Mesothelial cell of epicardium (in vitro differentiated cells): ENCODE data around the gene CACTIN. TPM values are rescaled to one million over a fixed set of nuclear protein-coding genes. Genes with fewer than 3 reads are reported as not detected.

Experiments
- DNase-seq, 2 experiments: peaks; one replicate each; pipeline ENCODE4 v3.0.0; 2021; ENCODE audit warnings: low spot score in 2 of 2; ENCODE audit not compliant: unreplicated experiment in 2 of 2
- H3K27ac Mint-ChIP-seq: 2 replicates; pipeline ENCODE4 v1.8.0; 2021; ENCODE audit warnings: mixed read lengths
- H3K27me3 Mint-ChIP-seq: 2 replicates; pipeline ENCODE4 v1.8.0; 2021; ENCODE audit warnings: low read depth, mixed read lengths
- H3K36me3 Mint-ChIP-seq: 2 replicates; pipeline ENCODE4 v1.8.0; 2021; ENCODE audit warnings: mixed read lengths
- H3K4me1 Mint-ChIP-seq: 2 replicates; pipeline ENCODE4 v1.8.0; 2021; ENCODE audit warnings: mixed read lengths
- H3K4me3 Mint-ChIP-seq: 2 replicates; pipeline ENCODE4 v1.8.0; 2021; ENCODE audit warnings: mild to moderate bottlenecking, moderate library complexity, mixed read lengths
- H3K9me3 Mint-ChIP-seq: 2 replicates; pipeline ENCODE4 v1.8.0; 2021; ENCODE audit warnings: mixed read lengths
- CTCF ChIP-seq: fragments of 200-600 bp; sonication (generic); IDR thresholded peaks from one replicate; pipeline ENCODE4 v1.5.0; 2021; ENCODE audit warnings: antibody characterized with exemption; ENCODE audit not compliant: unreplicated experiment
- total RNA-seq: library from RNA; stranded (reverse); gene quantifications from 3 replicates; pipeline ENCODE4 v1.2.1, GENCODE V29; 2021

The CACTIN gene
- total RNA-seq, 1 donor from 2014 or later, result 39.2 TPM

- no peak for DNase-seq
- Mint-ChIP-seq H3K36me3 (peaks cover 32% of the 10 kb centered on the region), H3K9me3 (no peaks in the 10 kb centered on the region), H3K4me3 (no peak overlapping the region), H3K27me3 (no peaks in the 10 kb centered on the region), H3K27ac (no peak overlapping the region), H3K4me1 (no peaks in the 10 kb centered on the region)
- no peak for TF ChIP-seq CTCF
These were observed 32.5 kb upstream of the CACTIN start for GRCh38 chr19:3658870-3659745.

DNA sequence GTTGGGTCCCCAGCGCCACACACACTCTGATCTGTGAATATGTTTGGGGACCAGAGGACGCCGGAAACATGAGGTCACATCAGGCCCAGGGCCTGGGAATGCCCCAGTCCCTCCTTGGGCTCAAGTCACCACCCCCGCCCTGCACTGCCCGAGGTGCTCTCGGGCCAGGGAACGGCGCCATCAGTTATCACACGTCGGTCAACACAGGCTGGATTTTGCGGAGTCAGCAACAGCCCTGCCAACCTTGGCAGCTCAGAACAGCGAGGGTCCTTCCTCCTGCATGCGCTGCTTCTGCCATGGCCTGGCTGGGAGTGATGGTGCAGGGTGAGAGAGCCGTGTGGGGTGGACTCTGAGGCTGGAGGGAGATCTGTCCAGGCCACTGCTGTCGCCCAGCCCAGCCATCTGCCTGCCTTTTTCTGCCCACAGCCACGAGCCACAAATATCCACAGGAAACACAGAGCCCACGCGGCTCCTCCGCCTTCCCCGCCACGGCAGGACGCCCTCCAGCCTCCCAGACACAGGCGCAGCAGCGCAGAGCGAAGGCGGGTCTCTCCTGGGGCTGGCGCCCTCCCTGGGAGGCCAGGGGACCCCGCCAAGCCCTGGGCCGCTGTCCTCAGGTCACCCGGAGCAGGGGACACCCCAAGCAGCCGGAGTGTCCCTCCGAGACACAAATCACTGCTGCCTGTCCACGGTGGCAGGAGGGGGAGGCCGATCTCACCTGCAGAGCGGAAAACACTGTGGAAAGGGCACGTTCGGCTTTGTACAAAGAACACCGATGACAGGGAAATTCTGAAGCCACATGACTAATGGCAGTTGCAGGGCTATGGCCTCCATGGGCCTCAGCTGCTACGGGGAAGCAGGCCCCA lies 31.6 kb upstream of the CACTIN start:
- Mint-ChIP-seq H3K9me3 (no peaks in the 10 kb centered on the region), H3K27ac (no peak overlapping the region), H3K27me3 (no peaks in the 10 kb centered on the region), H3K4me1 (no peaks in the 10 kb centered on the region), H3K36me3 (peaks cover 24% of the 10 kb centered on the region), H3K4me3 (no peak overlapping the region)
- TF ChIP-seq CTCF, result no peak
- no peak for DNase-seq

GRCh38 chr19:3657395-3657769 lies 30.8 kb upstream of the CACTIN start:
- Mint-ChIP-seq H3K4me3 (no peak overlapping the region), H3K36me3 (peaks cover 22% of the 10 kb centered on the region), H3K9me3 (no peaks in the 10 kb centered on the region), H3K27ac (no peak overlapping the region), H3K27me3 (no peaks in the 10 kb centered on the region), H3K4me1 (no peaks in the 10 kb centered on the region)
- TF ChIP-seq CTCF, result no peak
- no peak for DNase-seq

DNA sequence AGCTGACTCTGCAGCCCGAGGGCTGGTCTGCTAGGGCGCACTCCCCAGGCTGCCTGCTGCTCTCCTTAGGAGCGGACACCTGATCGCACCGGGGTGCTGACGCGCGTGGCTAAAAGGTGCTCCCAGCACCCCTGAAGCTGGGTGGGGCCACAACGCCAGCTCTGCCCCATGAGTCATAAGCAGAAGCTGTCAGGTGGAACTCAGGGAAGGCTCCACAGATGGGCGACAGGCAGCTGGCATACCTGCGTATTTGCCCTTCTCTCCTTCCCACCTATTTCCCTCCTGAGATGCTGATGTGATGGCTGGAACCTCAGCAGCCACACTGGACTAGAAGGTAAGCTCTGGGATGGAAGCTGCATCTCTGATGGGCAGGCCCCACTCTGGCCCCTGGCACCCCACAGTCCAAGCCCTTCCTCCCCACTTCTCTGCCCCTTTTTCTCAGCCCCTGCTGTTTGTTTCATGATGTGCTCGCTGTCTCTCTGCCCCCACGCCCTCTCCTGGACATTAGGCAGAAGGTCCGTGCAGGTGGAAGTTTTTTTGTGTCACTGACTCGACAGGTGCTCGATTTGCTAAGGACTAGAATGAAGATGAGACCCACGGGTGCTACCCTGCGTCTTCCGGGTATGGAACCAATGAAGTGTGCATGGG lies 30.3 kb upstream of the CACTIN start:
- no peak overlapping the region for H3K27ac Mint-ChIP-seq
- H3K4me1 Mint-ChIP-seq, result no peaks in the 10 kb centered on the region
- no peaks in the 10 kb centered on the region for H3K9me3 Mint-ChIP-seq
- no peak overlapping the region for H3K4me3 Mint-ChIP-seq
- DNase-seq, result no peak
- no peaks in the 10 kb centered on the region for H3K27me3 Mint-ChIP-seq
- peaks cover 24% of the 10 kb centered on the region for H3K36me3 Mint-ChIP-seq
- no peak for TF ChIP-seq CTCF

- Mint-ChIP-seq H3K27me3 (no peaks in the 10 kb centered on the region), H3K4me1 (no peaks in the 10 kb centered on the region)
- DNase-seq, result no peak
These were observed 29.6 kb upstream of the CACTIN start for GRCh38 chr19:3656073-3656746.

More at GRCh38 chr19:3656073-3656746, 29.6 kb upstream of the CACTIN start:
- Mint-ChIP-seq H3K9me3 (no peaks in the 10 kb centered on the region), H3K36me3 (peaks cover 22% of the 10 kb centered on the region), H3K4me3 (no peak overlapping the region), H3K27ac (no peak overlapping the region)
- TF ChIP-seq CTCF, result no peak
